ENCODE measurements around the gene TRPM5.
"Not testable (repeated sequence)": the region's sequence is repeated elsewhere in the genome, so short reads cannot be mapped to it uniquely, and the experiment has no call there.

The TRPM5 gene, protein sequence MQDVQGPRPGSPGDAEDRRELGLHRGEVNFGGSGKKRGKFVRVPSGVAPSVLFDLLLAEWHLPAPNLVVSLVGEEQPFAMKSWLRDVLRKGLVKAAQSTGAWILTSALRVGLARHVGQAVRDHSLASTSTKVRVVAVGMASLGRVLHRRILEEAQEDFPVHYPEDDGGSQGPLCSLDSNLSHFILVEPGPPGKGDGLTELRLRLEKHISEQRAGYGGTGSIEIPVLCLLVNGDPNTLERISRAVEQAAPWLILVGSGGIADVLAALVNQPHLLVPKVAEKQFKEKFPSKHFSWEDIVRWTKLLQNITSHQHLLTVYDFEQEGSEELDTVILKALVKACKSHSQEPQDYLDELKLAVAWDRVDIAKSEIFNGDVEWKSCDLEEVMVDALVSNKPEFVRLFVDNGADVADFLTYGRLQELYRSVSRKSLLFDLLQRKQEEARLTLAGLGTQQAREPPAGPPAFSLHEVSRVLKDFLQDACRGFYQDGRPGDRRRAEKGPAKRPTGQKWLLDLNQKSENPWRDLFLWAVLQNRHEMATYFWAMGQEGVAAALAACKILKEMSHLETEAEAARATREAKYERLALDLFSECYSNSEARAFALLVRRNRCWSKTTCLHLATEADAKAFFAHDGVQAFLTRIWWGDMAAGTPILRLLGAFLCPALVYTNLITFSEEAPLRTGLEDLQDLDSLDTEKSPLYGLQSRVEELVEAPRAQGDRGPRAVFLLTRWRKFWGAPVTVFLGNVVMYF (N-terminal part only)

DNA sequence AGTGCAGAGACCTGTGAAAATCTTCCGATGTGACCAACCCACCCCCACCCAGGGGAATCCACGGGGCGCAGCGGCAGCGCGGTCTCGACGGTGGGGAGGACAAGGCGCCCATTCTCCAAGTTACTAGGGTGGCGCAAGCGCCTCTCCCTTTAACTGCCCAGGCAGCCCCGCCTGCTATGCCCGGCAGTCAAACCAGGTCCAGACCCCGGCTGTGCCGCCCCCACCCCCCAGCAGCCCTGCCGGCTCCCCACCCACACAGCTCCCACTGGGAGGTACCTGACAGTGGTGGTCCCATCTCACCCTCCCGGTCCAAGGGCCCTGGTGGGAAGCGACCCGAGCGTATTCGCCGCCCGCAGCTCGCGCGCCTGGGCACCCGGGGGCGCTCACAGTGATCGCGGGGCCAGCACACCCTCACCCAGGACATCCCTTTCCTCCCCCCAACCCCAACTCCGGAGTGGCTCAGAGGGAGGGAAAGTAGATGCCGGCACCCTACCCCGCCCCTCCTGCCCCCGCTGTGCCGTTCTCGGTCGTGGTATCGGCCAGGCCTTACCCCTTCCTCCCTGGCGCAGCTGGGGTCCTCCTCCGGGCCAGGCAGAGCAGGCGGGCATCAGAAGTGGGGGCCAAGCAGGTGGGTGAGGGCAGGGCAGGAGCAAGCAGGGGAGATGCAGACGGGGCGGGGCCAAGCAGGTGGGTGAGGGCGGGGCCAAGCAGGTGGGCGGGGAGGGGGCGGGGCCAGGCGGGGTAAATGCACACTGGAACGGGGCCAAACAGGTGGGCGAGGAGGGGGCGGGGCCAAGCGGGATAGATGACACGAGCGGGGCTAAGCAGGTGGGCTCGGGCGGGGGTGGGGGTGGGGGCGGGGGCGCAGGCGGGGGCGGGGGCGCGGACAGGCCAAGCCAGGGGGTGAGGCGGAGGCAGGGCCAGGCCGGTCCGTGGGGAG lies at the start of gene TRPM5:
Gene TRPM5 (minus strand): TSS at position 634 of the 940 bp plus-strand sequence. CDS start 21,478 bp downstream, outside the sequence.
- peak; percentile 69 for DNase-seq

DNA sequence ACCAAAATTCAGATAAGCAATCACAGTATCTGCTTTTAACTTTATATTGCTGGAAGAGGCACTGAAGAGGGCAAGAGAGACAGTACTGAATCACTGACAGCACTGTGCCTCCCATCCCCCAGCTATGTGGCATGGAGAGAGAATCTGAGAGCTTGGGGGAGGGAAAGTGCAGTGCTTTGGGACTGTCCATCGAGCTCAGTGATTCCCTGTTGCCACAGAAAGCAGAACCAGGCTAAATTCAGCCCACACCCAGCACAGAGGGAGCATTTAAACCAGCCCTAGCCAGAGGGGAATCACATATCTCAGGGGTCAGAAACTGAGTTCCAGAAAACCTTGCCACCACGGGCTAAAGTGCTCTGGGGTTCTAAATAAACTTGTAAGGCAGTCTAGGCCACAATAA lies 44.8 kb upstream of the TRPM5 start:
- DNase-seq: no peak

DNA sequence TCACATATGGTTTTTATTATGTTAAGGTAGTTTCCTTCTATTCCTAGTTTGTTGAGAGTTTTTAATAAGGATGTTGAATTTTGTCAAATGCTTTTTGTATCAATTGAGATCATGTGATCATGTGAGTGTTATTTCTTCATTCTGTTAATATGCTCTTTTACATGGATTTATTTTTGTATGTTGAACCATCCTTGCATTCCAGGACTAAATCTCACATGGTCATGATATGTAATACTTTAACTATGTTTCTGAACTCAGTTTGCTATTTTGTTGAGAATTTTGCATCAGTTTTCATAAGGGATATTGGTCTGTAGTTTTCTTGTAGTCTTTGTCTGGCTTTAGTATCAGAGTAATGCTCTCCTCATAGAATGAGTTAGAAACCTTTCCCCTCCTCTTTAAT lies 43.7 kb upstream of the TRPM5 start:
- DNase-seq: no peak

DNA sequence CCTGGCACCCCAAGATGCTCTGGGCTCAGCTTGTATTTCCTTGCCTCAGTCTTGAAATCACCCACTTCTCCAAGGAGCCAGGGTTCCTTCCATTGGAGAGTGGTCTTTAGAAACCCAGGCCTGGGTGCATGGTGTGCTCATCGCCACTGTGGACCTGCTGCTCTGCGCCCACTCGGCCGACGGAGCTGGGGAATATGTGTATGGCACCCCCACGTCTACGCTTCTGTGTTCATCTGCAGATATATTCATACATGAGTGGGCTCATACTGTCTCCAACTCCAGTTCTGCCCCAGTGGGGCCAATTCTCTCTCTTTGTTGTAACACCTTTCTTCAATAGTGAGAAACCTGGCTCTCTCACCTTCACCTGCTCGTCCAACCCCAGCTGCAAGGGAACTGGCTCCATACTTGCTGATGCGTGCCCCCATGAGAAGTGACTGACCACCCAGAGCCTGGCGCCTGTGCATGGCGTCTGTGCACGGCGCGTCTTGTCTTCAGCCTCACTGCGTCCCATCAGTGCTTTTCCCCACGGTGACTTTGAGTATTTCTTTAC lies 40.3 kb upstream of the TRPM5 start:
- DNase-seq: no peak

DNA sequence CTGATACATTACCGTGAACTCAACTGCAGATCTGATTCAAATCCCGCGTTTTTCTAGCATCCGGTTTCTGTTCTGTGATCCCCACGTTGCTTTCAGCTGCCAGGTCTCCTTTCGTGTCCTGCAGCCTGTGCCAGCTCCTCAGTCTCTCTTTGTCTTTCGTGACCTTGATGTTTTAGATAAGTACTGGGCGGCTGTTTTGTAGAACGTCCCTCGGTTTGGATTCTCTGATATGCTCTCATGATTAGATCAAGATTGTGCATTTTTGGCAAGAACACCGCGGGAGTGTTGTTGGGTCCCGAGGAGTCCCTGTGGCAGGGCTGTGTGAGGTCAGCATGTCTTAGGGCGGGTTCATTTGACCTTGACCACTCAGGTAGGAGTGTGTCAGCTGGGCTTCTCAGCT lies 39.1 kb upstream of the TRPM5 start:
- peak; percentile 81 for DNase-seq

DNA sequence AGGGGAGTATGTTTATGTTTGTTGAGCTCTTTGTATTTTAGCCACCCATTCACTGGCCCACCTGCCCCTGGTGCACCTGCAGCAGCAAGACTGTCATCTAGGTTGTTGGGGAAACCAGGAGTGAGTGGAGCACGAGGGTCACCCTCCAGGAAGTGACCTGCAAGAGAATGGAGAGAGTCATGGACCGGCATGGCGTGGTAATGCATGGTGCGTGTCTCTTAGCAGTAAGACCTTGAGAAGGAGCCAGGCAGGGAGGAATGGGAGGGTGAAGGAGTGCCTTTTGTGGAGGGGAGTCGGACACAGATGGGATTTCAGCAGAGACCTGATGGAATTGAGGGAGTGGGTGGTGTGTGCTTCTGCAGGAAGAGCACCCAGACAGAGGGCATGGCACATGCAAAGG lies 38.4 kb upstream of the TRPM5 start:
- DNase-seq: peak; percentile 53

DNA sequence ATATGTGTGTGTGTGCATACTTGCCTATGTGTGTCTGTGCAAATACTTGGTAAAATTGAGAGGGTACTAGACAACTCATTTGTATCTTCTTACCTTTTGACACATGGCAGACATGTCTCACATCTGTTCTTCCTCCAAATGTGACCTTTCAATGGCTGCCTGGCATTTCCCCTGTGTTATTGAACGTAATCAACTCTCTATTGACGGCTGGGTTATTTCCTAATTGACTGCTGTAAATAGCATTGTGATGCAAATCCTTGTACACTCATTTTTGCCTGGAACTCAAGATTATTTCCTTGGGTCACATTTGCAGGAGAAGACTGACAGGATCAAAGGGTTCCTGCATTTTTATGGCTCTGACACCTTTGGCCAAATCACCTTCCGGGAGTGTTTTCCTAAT lies 37.9 kb upstream of the TRPM5 start:
- DNase-seq: peak; percentile 62

DNA sequence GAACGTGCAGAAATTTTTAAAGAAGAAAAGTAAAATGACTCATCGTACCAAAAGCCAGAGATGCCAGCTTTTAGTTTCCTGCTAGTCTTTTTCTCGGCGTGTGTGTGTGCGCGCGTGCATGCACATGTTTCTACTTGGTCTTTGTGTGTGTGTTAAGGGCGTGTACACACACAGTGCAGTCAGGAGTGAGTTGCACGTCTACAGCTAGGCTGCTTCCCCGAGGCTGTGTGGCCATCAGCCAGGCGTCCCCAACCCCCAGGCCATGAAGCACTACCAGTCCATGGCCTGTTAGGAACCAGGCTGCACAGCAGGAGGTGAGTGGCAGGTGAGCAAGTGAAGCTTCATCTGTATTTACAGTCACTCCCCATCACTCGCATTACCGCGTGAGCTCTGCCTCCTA lies 36.9 kb upstream of the TRPM5 start:
- peak; percentile 42 for DNase-seq

DNA sequence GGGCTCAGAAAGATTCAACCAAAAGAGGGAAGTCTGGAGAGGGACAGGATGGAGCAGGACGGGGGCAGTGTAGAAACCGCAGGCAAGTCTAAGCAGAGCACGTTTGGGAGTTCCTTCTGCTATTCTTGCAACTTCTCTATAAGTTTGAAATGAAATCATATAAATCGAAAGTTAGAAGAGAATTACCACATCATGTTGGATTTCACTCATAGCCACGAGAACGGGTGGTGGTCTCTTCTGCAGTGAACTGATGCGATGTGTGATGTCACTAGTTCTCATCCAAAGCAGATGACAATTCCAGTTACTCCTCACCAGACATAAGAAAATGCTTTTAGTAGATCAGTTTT lies 36.5 kb upstream of the TRPM5 start:
- no peak for DNase-seq

DNA sequence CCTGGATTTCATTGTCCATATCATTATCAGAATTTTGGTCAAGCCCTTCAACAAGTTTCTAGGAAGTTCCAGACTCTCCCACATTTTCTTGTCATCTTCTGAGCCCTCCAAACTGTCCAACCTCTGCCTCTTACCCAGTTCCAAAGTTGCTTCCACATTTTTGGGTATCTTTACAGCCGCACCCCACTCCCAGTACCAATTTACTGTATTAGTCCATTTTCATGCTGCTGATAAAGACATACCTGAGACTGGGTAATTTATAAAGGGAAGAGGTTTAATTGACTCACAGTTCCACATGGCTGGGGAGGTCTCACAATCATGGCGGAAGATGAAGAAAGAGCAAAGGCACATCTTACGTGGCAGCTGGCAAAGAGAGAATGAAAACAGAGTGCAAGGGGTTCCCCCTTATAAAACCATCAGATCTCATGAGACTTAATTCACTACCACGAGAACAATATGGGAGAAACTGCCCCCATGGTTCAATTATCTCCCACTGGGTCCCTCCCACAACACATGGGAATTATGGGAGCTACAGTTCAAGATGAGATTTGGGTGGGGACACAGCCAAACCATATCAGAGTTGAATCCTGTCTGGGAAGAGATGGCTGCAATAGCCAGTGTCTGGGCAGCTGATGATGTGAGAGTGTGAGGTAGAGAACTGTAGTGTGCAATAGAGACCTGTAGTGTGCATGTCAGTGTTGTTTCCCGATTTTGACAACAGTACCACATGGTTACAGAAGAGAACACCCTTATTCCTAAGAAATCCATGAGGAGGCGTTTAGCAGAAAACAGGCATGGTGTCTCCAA lies 36.0 kb upstream of the TRPM5 start:
- DNase-seq: not testable (repeated sequence)

DNA sequence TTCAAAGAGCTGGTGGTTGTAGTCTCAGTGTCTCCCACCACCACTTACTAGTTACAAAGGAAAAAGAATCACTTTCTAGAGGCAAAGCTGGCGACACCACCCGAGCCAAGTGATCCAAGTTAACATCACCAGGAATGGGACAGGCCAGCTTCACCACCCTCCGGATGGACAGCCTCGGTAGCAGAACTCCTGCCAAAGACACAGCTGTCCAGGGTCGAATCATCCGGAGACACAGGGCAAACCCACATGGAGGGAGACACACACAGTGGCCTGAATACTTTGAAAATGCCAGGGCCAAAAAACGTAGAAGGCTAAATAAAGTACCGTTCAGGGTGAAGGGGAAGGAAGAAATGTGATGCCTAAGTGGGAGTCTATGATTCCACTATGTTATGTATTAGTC lies 33.6 kb upstream of the TRPM5 start:
- DNase-seq: no peak

DNA sequence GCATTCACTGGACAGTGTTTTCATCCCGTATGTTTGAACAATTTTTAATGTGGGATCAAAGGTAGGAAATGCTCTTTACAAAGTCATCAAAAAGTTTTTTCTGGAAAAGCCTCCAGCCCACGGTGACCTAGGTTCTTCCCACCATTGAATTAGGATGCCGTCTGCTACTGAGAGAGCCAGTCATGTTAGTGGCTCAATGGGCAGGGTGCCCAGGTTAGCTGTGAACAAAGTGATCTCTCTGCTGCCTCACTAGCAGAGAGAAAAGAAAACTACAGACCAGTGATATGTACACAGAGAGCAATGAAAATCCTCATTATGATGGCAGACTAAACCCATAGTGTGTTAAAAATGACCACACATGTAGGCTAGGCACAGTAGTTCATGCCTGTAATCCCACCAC lies 32.9 kb upstream of the TRPM5 start:
- peak; percentile 4 for DNase-seq

DNA sequence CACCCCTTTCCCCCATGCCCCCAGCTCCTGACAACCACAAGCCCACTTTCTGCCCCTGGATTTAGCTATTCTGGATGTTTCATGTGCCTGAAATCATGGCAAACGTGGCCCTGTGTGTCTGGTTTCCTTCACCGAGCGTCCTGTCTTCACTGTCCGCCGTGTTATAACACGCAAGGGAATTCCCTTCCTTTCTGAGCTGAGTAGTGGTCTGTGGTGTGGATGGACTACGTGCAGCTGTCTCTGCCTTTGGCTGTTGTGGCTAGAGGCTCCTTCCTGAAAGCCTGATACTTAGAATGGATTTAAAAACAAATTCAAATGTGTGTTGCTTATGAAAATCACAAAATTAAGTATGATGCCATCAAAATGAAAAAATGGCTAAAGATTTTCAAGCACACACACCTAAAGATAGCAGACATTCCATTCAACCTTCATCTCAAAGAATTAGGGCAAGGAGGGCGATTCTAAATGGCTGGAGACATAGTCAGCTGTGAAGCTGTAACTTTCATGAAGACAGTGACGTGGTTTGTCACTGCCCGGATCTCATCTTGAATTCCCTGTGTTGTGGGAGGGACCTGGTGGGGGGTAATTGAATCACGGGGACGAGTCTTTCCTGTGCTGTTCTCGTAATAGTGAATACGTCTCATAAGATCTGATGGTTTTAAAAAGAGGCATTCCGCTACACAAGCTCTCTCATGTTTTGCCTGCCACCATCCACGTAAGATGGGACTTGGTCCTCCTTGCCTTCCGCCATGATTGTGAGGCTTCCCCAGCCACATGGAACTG lies 31.0 kb upstream of the TRPM5 start:
- DNase-seq: no peak

DNA sequence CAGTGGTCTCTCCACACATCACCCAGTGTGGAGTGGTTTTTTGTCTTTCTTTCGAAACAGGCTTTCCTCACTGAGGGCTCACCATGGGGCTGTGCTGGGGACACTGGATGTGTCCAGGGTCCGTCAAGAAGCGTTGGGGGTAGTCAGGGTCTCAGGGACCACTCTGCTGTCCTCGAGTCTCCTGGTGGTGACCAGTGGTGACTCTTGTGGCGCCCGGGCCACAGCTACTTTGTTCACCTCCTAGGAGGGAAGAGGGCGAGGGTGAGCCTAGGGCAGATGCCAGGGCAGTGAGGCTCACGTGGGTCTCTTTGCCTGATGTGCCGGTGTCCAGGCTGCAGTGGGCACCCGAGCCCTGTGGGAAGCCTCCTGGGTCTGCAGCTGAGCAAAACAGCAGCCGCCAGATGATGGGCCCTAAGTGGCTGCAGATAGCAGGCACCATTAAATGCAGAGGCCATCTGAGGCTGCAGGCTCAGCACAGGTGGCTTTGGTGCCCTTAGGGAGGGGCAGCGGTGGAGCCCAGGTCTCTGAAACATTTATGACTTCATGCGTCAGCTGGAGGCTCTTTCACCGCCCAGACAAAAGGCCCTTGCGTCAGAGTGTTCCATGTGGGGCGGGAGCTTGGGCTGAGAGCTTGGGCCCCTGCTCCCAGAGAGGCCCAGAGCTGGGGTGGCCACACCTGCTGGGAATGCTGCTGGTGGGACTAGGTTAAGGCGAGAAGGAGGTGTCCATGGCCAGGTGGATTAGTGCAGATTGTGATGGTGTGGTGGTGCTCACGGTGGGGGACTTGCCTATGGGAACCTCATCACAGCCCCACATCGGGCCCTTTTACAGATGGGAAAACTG lies 30.0 kb upstream of the TRPM5 start:
- DNase-seq: peak; percentile 89

DNA sequence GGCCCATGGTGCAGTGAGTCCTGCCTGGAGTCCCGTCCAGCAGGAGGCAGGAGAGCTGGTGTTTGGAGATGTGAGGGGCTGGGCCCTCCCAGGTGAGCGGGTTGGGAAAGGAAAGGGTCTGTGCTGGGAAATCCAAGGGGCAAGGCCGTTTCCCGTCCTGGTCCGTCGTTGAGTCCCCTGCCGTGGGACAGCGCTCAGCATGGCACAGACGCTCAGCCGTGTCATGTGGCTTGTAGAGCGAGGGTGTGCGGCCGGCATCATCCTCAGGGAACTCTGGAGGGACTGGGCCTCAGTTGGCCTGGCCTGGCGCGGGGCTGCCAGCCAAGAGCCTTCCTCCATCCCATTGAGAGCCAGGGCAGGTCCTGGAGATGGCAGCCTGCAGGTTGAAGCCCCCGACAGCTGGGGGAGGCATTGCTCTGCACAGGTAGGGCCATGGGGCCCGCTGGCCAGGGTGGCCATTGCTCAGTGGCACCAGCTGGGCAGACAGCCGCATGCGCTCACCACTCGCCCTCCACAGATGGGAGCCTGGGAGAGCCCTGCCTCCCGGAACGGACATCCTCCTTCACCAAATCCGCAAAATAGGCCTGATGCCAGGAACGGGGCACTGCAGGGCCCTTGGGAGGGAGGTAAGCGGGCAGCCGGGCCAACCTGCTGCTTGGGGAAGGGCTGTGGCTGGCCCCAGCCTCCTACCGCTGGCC lies 29.2 kb upstream of the TRPM5 start:
- DNase-seq: peak; percentile 57

DNA sequence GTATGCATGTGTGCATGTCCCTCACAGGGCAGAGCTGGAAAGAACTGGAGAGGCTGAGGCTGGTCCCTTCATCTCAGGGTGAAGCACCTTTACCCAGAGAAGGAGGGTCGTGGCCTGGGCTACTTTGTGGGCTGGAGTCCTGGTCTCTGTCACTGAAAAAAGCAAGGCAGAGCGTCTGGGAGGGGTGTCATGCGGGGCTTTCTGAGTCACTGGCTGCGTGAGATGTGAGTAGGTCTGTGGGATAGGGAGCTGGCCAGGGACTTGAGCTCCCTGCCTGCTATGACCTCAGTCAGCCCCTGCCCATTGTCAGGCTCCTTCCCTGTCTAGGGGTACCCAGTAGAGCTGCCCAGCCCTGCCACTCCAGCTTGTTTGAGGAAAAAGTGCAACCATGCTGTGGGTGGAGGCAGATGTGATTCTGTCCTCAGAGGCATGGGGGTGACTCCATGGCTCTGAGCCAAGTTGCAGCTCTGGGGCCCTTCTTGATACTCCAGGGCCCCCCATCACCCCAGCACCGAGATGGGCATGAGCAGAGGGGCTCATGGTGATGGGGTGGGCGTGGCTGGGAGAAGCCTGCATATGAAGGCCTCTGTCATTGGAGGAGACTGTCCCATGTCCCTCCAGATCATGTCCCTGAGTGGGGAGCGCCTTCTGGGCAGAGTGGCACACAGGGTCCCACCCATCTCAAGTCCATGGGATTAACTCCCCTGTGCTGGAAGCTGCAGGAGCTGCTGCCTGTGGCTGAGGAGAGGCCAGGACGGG lies 28.3 kb upstream of the TRPM5 start:
- DNase-seq: no peak

DNA sequence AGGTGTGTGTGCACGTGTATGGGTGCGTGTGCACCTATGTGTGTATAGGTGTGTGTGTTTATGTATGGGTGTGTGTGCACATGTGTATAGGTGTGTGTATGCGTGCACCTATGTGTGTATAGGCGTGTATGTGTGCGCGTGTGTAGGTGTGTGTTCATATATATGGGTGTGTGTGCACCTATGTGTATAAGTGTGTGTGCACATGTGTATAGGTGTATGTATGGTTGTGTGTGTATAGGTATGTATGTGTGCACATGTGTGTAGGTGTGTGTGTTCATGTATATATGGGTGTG lies 27.4 kb upstream of the TRPM5 start:
- DNase-seq: no peak

DNA sequence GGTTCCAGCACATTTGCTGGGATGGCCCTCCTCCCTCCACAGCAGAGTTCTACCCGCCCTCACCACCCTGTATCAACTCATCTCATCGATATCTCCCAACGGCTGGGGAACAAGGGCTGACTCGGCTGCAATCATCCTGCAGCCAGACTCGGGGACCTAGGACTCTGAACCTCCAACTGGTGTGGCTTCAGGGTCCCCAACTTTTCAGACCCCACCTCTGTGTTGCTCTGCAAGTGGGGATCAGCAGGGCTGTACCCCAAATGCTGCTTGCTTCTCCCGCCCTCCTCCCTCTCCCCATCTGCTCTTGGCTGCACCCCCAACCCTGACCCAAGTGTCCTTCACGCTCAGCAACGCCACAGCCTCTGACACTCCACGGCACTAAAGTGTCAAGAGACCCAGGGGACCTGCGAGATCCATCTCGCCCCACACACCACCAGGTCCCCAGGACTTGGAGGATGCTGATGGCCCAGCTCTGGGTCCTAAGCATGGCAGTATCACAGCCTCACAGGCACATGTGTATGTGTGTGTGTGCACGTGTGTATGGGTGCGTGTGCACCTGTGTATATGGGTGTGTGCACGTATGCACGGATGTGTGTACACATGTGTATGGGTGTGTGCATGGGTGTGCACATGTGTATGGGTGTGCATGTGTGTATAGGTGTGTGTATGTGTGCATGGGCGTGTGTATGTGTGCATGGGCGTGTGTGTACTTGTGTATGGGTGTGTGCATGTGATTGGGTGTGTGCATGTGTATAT lies 26.9 kb upstream of the TRPM5 start:
- DNase-seq: no peak
